Activated T-cell treated with anti-CD3 and anti-CD28 coated beads, Interleukin-2, amount 50 U/mL, for 72 hours (primary cell): ENCODE results near the gene PLCH1. TPM values are rescaled to one million over a fixed set of nuclear protein-coding genes. Genes with fewer than 3 reads are reported as not detected.
A peak's percentile ranks its signal among the peaks of the same experiment; 100 is the strongest.

Source experiments
- ATAC-seq, 2 donors: fragments of 150-1000 bp; cut with Tn5 transposase; replicated peaks in 1 of 2; 2 replicates each; pipeline ENCODE4 v1.10.0; 2021; ENCODE audit warnings: moderate library complexity in 2 of 2, mild to moderate bottlenecking in 1 of 2
- DNase-seq, 2 donors: peaks; one replicate each; pipeline ENCODE4 v3.0.0; 2021 to 2022; ENCODE audit warnings: mixed read lengths in 1 of 2
- H3K27ac Mint-ChIP-seq: one replicate; pipeline ENCODE4 v1.8.0; 2022; ENCODE audit warnings: mild to moderate bottlenecking, moderate library complexity, mixed read lengths
- H3K27me3 Mint-ChIP-seq: one replicate; pipeline ENCODE4 v1.8.0; 2022; ENCODE audit warnings: low read depth, mixed read lengths
- H3K36me3 Mint-ChIP-seq, 2 donors: one replicate each; pipeline ENCODE4 v1.8.0; 2022; ENCODE audit warnings: mixed read lengths in 2 of 2, mild to moderate bottlenecking in 1 of 2; ENCODE audit not compliant: insufficient read depth in 2 of 2
- H3K4me1 Mint-ChIP-seq: one replicate; pipeline ENCODE4 v1.8.0; 2022; ENCODE audit warnings: low read depth, mixed read lengths
- H3K4me3 Mint-ChIP-seq, 2 donors: one replicate each; pipeline ENCODE4 v1.8.0; 2022; ENCODE audit warnings: mild to moderate bottlenecking in 2 of 2, mixed read lengths in 2 of 2, moderate library complexity in 2 of 2
- H3K9me3 Mint-ChIP-seq, 2 donors: one replicate each; pipeline ENCODE4 v1.8.0; 2022; ENCODE audit warnings: mixed read lengths in 2 of 2
- total RNA-seq, 2 donors: library from RNA; stranded (reverse); gene quantifications; one replicate each; pipeline ENCODE4 v1.2.3, GENCODE V29; 2022

Gene PLCH1
- total RNA-seq, 2 donors from 2014 or later = 0.14 to 1.1 TPM

- H3K4me3 Mint-ChIP-seq = no peak overlapping the region
- H3K9me3 Mint-ChIP-seq = no peaks in the 10 kb centered on the region
- H3K27me3 Mint-ChIP-seq = no peaks in the 10 kb centered on the region
- no peak overlapping the region for H3K27ac Mint-ChIP-seq
- no peaks in the 10 kb centered on the region for H3K36me3 Mint-ChIP-seq
- ATAC-seq (no peak), DNase-seq (no peak)
- no peaks in the 10 kb centered on the region for H3K4me1 Mint-ChIP-seq
Measured at GRCh38 chr3:155595371-155595770, 149.5 kb downstream of the PLCH1 start.

- H3K4me3 Mint-ChIP-seq = no peak overlapping the region
- ATAC-seq = no peak
- H3K4me1 Mint-ChIP-seq = no peaks in the 10 kb centered on the region
- H3K9me3 Mint-ChIP-seq = no peaks in the 10 kb centered on the region
- no peak overlapping the region for H3K27ac Mint-ChIP-seq
- H3K36me3 Mint-ChIP-seq = no peaks in the 10 kb centered on the region
- no peaks in the 10 kb centered on the region for H3K27me3 Mint-ChIP-seq
- no peak for DNase-seq
Measured at GRCh38 chr3:155594526-155595187, 150.2 kb downstream of the PLCH1 start.

DNA sequence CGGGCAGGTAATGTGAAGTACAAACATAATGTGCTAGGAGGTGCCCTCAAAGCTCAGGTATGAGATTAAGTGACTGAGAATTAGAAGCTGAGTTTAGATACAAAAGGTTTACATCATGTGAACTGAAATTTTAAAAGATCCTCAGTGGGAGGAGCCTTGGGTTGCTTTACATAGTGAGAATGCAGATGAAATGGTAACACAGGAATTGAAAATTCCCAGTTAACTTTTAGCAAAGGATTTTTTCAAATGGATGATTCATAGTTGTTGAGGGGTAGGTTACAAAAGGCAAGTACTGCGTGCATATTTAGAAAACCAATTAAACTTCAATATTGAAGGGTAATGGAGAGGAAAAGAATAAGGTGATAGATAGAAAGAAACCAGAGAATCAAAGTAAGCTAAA is 157.3 kb downstream of the PLCH1 start:
- no peak overlapping the region for H3K27ac Mint-ChIP-seq
- DNase-seq = no peak
- peaks cover 5% of the 10 kb centered on the region for H3K27me3 Mint-ChIP-seq

GRCh38 chr3:155585384-155585783 is 159.5 kb downstream of the PLCH1 start:
- ATAC-seq = no peak
- Mint-ChIP-seq H3K9me3 (no peaks in the 10 kb centered on the region), H3K27ac (no peak overlapping the region), H3K36me3 (no peaks in the 10 kb centered on the region), H3K4me3 (no peak overlapping the region), H3K4me1 (peaks cover 5% of the 10 kb centered on the region), H3K27me3 (peaks cover 5% of the 10 kb centered on the region)
- DNase-seq = no peak

More for the DNA sequence above, 157.3 kb downstream of the PLCH1 start:
- Mint-ChIP-seq H3K4me3 (no peak overlapping the region), H3K4me1 (no peaks in the 10 kb centered on the region), H3K36me3 (no peaks in the 10 kb centered on the region), H3K9me3 (no peaks in the 10 kb centered on the region)
- no peak for ATAC-seq

DNA sequence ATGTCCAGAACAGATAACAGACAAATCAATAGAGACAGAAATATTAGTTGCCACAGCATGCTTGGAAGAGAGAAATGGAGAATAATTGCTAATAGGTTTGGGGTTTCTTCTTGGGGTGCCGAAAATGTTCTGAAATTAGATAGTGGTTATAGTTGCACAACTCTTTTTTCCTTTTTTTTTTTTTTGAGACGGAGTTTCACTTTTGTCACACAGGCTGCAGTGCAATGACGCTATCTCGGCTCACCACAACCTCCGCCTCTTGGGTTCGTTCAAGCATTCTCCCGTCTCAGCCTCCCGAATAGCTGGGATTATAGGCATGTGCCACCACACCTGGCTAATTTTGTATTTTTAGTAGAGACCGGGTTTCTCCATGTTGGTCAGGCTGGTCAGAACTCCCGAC is 163.3 kb downstream of the PLCH1 start:
- H3K27ac Mint-ChIP-seq = no peak overlapping the region
- DNase-seq (peak in 1 of 2 donors; percentile 14), ATAC-seq (peak in 1 of 2 donors; percentile 59)
- peaks cover 8% of the 10 kb centered on the region for H3K27me3 Mint-ChIP-seq
- H3K4me1 Mint-ChIP-seq = peaks cover 5% of the 10 kb centered on the region
- H3K4me3 Mint-ChIP-seq = peak overlapping the region in 1 of 2 donors; percentile 61
- no peaks in the 10 kb centered on the region for H3K9me3 Mint-ChIP-seq
- no peaks in the 10 kb centered on the region for H3K36me3 Mint-ChIP-seq

DNA sequence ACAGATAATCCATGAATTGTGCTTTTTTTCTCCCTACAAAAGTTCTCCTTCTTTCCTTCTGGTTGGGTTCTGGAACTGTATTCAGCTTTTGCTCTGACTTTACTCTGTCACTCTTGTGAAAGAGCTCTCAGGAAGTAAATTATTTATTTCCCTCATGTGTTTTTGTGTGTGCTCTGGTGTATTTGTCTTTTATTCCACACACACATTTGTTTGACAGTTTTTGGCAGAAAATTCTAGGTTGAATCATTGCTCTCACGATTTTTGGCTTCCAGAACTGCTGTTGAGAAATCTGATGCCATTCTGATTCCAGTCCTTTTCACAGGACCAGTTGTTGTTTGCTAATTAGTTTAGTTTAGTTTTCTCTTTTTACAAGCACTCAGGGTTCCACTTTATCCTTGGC is 172.8 kb downstream of the PLCH1 start:
- H3K9me3 Mint-ChIP-seq = peaks cover 0 to 2% of the 10 kb centered on the region in 2 donors
- DNase-seq (no peak), ATAC-seq (no peak)
- no peak overlapping the region for H3K27ac Mint-ChIP-seq
- H3K4me3 Mint-ChIP-seq = no peak overlapping the region
- H3K4me1 Mint-ChIP-seq = no peaks in the 10 kb centered on the region
- no peaks in the 10 kb centered on the region for H3K36me3 Mint-ChIP-seq
- no peaks in the 10 kb centered on the region for H3K27me3 Mint-ChIP-seq

GRCh38 chr3:155568295-155568694 is 176.6 kb downstream of the PLCH1 start:
- Mint-ChIP-seq H3K4me1 (no peaks in the 10 kb centered on the region), H3K4me3 (no peak overlapping the region), H3K36me3 (no peaks in the 10 kb centered on the region), H3K9me3 (no peaks in the 10 kb centered on the region), H3K27ac (no peak overlapping the region), H3K27me3 (no peaks in the 10 kb centered on the region)
- DNase-seq = no peak
- ATAC-seq = no peak

GRCh38 chr3:155560594-155560993 is 184.3 kb downstream of the PLCH1 start:
- ATAC-seq = no peak
- peaks cover 2% of the 10 kb centered on the region for H3K4me1 Mint-ChIP-seq
- no peak overlapping the region for H3K27ac Mint-ChIP-seq
- no peaks in the 10 kb centered on the region for H3K36me3 Mint-ChIP-seq
- H3K27me3 Mint-ChIP-seq = no peaks in the 10 kb centered on the region
- no peak overlapping the region for H3K4me3 Mint-ChIP-seq
- no peaks in the 10 kb centered on the region for H3K9me3 Mint-ChIP-seq
- DNase-seq = no peak

GRCh38 chr3:155560135-155560534 is 184.7 kb downstream of the PLCH1 start:
- no peaks in the 10 kb centered on the region for H3K9me3 Mint-ChIP-seq
- H3K27me3 Mint-ChIP-seq = no peaks in the 10 kb centered on the region
- H3K27ac Mint-ChIP-seq = no peak overlapping the region
- H3K4me3 Mint-ChIP-seq = no peak overlapping the region
- no peaks in the 10 kb centered on the region for H3K36me3 Mint-ChIP-seq
- ATAC-seq = no peak
- peaks cover 7% of the 10 kb centered on the region for H3K4me1 Mint-ChIP-seq
- DNase-seq = no peak

- Mint-ChIP-seq H3K9me3 (no peaks in the 10 kb centered on the region), H3K4me1 (peaks cover 34% of the 10 kb centered on the region), H3K27ac (no peak overlapping the region), H3K36me3 (no peaks in the 10 kb centered on the region), H3K27me3 (no peaks in the 10 kb centered on the region), H3K4me3 (no peak overlapping the region)
- ATAC-seq (no peak), DNase-seq (no peak)
Measured at GRCh38 chr3:155556531-155556930, 188.3 kb downstream of the PLCH1 start.

DNA sequence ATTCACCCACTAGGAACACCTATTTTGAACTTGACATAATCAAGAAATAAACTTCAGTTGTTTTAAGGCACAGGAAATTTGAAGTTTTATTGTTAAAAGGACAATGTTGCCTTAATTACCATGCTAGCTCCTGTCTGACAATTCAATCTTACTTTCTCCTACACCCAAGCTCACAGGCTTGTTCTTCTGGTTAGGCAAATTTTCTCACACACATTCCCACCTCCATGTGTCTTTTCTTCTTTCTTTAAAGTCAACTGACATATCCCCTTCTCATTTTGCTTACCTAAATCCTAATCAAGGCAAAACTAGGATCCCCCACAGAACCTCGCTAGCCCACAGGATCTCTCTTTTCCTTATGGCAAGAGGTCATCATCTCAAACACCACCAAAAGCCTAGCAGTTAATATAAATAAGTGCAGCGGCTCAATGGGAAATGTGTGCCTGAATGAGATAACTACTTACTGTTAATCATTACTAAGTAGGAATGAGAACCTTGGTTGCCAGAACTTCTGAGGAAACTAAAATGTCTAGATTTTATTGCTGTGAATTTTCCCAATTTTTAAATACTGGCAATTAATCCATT is 189.3 kb downstream of the PLCH1 start:
- Mint-ChIP-seq H3K4me3 (peak overlapping the region; percentile 10 to 29), H3K4me1 (peaks cover 34% of the 10 kb centered on the region), H3K36me3 (no peaks in the 10 kb centered on the region), H3K27ac (no peak overlapping the region), H3K27me3 (no peaks in the 10 kb centered on the region), H3K9me3 (no peaks in the 10 kb centered on the region)
- DNase-seq = no peak
- no peak for ATAC-seq

GRCh38 chr3:155554777-155555451 is 190.0 kb downstream of the PLCH1 start:
- H3K4me1 Mint-ChIP-seq = peaks cover 35% of the 10 kb centered on the region
- H3K9me3 Mint-ChIP-seq = no peaks in the 10 kb centered on the region
- H3K36me3 Mint-ChIP-seq = no peaks in the 10 kb centered on the region
- H3K27me3 Mint-ChIP-seq = no peaks in the 10 kb centered on the region
- peak; percentile 45 to 72 for ATAC-seq
- no peak overlapping the region for H3K27ac Mint-ChIP-seq
- peak; percentile 5 to 9 for DNase-seq
- H3K4me3 Mint-ChIP-seq = peak overlapping the region; percentile 10 to 29

GRCh38 chr3:155553780-155554179 is 191.1 kb downstream of the PLCH1 start:
- peak; percentile 76 to 85 for ATAC-seq

More at GRCh38 chr3:155553780-155554179, 191.1 kb downstream of the PLCH1 start:
- Mint-ChIP-seq H3K9me3 (no peaks in the 10 kb centered on the region), H3K4me3 (peak overlapping the region in 1 of 2 donors; percentile 3), H3K27ac (no peak overlapping the region), H3K4me1 (peaks cover 46% of the 10 kb centered on the region), H3K36me3 (no peaks in the 10 kb centered on the region), H3K27me3 (no peaks in the 10 kb centered on the region)
- peak; percentile 9 to 35 for DNase-seq
